GM12864 (cell line): Measurements from ENCODE around the gene TYRP1.

Experiments
- DNase-seq: peaks from one replicate; pipeline ENCODE4 v3.0.0-alpha.2; 2011; ENCODE audit warnings: low read depth
- H3K4me3 ChIP-seq: 2 replicates; pipeline ENCODE4 v1.5.1; 2011; ENCODE audit warnings: mild to moderate bottlenecking, low read depth, low read length, control low read depth
- TF ChIP-seq, protein P1 (sequence below): IDR thresholded peaks from 2 replicates; pipeline ENCODE4 v1.5.1; 2011; ENCODE audit warnings: low read depth, mild to moderate bottlenecking, moderate library complexity, low read length, control low read depth, inconsistent platforms; ENCODE audit errors: missing control alignments

Gene TYRP1

DNA sequence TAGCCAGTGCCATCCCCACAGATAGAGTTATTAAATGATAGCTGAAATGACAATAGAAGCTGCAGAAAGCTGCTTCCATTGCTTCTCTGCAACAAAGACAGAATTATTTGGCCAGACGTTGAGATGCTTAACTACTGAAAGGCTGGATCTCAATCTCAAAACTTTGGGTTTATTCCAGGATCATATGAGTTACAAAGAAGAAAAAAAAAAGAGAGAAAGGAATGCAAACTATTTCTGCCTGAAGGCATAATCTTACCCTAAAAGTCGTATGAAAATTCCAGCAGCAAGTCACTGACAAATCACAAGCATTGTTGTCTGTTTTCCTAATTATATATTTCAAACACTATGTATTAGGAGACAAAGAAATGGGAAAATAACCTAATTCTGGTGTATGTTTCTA lies 12.8 kb upstream of the TYRP1 start:
- no peak overlapping the region for H3K4me3 ChIP-seq
- TF ChIP-seq, protein P1, sequence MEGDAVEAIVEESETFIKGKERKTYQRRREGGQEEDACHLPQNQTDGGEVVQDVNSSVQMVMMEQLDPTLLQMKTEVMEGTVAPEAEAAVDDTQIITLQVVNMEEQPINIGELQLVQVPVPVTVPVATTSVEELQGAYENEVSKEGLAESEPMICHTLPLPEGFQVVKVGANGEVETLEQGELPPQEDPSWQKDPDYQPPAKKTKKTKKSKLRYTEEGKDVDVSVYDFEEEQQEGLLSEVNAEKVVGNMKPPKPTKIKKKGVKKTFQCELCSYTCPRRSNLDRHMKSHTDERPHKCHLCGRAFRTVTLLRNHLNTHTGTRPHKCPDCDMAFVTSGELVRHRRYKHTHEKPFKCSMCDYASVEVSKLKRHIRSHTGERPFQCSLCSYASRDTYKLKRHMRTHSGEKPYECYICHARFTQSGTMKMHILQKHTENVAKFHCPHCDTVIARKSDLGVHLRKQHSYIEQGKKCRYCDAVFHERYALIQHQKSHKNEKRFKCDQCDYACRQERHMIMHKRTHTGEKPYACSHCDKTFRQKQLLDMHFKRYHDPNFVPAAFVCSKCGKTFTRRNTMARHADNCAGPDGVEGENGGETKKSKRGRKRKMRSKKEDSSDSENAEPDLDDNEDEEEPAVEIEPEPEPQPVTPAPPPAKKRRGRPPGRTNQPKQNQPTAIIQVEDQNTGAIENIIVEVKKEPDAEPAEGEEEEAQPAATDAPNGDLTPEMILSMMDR, result no peak
- DNase-seq, result no peak

- H3K4me3 ChIP-seq, result no peak overlapping the region
- TF ChIP-seq, protein P1, result no peak
- no peak for DNase-seq
Observed at GRCh38 chr9:12680757-12681156, 12.4 kb upstream of the TYRP1 start.

DNA sequence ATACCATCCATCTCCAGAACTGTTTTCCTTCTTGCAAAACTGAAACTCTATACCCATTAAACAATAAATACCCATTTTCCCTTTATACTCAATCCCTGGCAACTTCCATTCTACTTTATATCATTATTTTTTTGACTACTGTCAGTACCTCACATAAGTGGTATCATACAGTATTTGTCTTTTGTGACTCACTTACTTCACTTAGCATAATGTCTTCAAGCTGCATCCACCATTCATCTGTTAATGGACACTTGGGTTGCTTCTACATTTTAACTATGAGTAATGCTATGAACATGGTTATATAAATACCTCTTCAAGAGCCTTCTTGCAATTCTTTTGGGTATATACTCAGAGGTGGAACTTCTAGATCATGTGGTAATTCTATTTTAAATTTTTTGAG lies 11.6 kb upstream of the TYRP1 start:
- DNase-seq, result no peak
- no peak overlapping the region for H3K4me3 ChIP-seq
- TF ChIP-seq, protein P1, result no peak

DNA sequence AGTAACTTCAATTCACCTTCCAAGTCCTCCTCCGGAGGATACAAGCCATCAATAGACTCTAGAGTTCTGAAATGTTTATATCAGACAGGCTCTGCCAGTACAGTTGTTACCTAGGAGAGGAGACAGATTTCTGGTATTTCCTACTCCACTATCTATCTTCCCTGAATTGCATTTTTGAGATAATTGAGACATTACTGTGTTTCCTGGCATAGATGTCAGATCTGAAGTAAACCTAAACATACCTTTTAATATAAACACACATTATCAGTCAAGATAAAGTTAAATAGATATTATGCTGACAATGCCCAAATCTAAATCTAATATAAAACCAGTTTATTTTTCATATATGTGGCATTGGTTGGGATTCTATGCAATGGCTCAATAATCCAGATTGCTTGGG lies 8.2 kb upstream of the TYRP1 start:
- DNase-seq, result no peak
- H3K4me3 ChIP-seq, result no peak overlapping the region

GRCh38 chr9:12689233-12689632 lies 4.0 kb upstream of the TYRP1 start:
- DNase-seq, result no peak
- H3K4me3 ChIP-seq, result no peak overlapping the region
- TF ChIP-seq, protein P1, result no peak

More for the DNA sequence above, 8.2 kb upstream of the TYRP1 start:
- TF ChIP-seq, protein P1, result no peak

DNA sequence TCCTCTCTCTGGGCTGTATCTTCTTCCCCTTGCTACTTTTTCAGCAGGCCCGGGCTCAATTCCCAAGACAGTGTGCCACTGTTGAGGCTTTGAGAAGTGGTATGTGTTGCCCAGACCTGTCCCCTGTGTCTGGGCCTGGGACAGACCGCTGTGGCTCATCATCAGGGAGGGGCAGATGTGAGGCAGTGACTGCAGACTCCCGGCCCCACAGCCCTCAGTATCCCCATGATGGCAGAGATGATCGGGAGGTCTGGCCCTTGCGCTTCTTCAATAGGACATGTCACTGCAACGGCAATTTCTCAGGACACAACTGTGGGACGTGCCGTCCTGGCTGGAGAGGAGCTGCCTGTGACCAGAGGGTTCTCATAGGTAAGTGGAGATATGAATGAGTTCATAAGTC lies 828 bp downstream of the TYRP1 start:
- no peak for DNase-seq
- H3K4me3 ChIP-seq, result no peak overlapping the region
- TF ChIP-seq, protein P1, result no peak

GRCh38 chr9:12695474-12695873 lies 2.3 kb downstream of the TYRP1 start:
- TF ChIP-seq, protein P1, result no peak
- no peak for DNase-seq
- H3K4me3 ChIP-seq, result no peak overlapping the region
